Measurements from ENCODE around the gene CUBN. TPM values are rescaled to one million over a fixed set of nuclear protein-coding genes. Genes with fewer than 3 reads are reported as not detected.

CUBN gene
- total and polyA plus RNA-seq, 8 donors = 1.5 to 6.8 (median 3.8) TPM

GRCh38 chr10:17051851-17052250, 77.8 kb downstream of the CUBN start:
- H3K4me3 ChIP-seq = no peak overlapping the region
- DNase-seq (no peak), ATAC-seq (no peak)
- H3K4me1 ChIP-seq = no peaks in the 10 kb centered on the region
- TF ChIP-seq CTCF (IDR thresholded peaks at IDR 0.05) = no peak
- no peaks in the 10 kb centered on the region for H3K36me3 ChIP-seq
- H3K9me3 ChIP-seq = peaks cover 0 to 2% of the 10 kb centered on the region in 2 donors
- no peak overlapping the region for H3K27ac ChIP-seq
- intact Hi-C loops (cut with DNase I) = no loop called here
- no peaks in the 10 kb centered on the region for H3K27me3 ChIP-seq

GRCh38 chr10:17049195-17049594, 80.4 kb downstream of the CUBN start:
- DNase-seq = no peak
- no peak overlapping the region for H3K27ac ChIP-seq
- no peaks in the 10 kb centered on the region for H3K4me1 ChIP-seq
- H3K9me3 ChIP-seq = peaks cover 0 to 2% of the 10 kb centered on the region in 2 donors
- H3K36me3 ChIP-seq = no peaks in the 10 kb centered on the region
- intact Hi-C loops (cut with DNase I) = no loop called here
- peak; percentile 16 for ATAC-seq
- no peaks in the 10 kb centered on the region for H3K27me3 ChIP-seq
- H3K4me3 ChIP-seq = no peak overlapping the region
- no peak for TF ChIP-seq CTCF (IDR thresholded peaks at IDR 0.05)

- TF ChIP-seq CTCF (IDR thresholded peaks at IDR 0.05) = no peak
These were observed 81.7 kb downstream of the CUBN start for GRCh38 chr10:17047908-17048307.

GRCh38 chr10:17046989-17047388, 82.6 kb downstream of the CUBN start:
- TF ChIP-seq CTCF (IDR thresholded peaks at IDR 0.05) = no peak
- intact Hi-C loops (cut with DNase I) = no loop called here
- Histone ChIP-seq H3K9me3 (peaks cover 0 to 2% of the 10 kb centered on the region in 2 donors), H3K27me3 (no peaks in the 10 kb centered on the region), H3K4me1 (no peaks in the 10 kb centered on the region), H3K27ac (no peak overlapping the region), H3K4me3 (no peak overlapping the region), H3K36me3 (no peaks in the 10 kb centered on the region)
- no peak for ATAC-seq
- DNase-seq = no peak

More at GRCh38 chr10:17047908-17048307, 81.7 kb downstream of the CUBN start:
- no peaks in the 10 kb centered on the region for H3K36me3 ChIP-seq
- peaks cover 0 to 2% of the 10 kb centered on the region in 2 donors for H3K9me3 ChIP-seq
- H3K27ac ChIP-seq = no peak overlapping the region
- ATAC-seq = no peak
- intact Hi-C loops (cut with DNase I) = no loop called here
- H3K4me1 ChIP-seq = no peaks in the 10 kb centered on the region
- H3K27me3 ChIP-seq = no peaks in the 10 kb centered on the region
- H3K4me3 ChIP-seq = no peak overlapping the region
- no peak for DNase-seq

GRCh38 chr10:17043586-17043985, 86.0 kb downstream of the CUBN start:
- ATAC-seq (no peak), DNase-seq (no peak)
- H3K4me3 ChIP-seq = no peak overlapping the region
- no peaks in the 10 kb centered on the region for H3K9me3 ChIP-seq
- H3K27me3 ChIP-seq = no peaks in the 10 kb centered on the region
- no peaks in the 10 kb centered on the region for H3K36me3 ChIP-seq
- intact Hi-C loops (cut with DNase I) = no loop called here
- H3K4me1 ChIP-seq = no peaks in the 10 kb centered on the region
- TF ChIP-seq CTCF (IDR thresholded peaks at IDR 0.05) = no peak
- H3K27ac ChIP-seq = no peak overlapping the region
